Measurements from ENCODE around the gene PDE6G.
"Not testable (repeated sequence)": the region's sequence is repeated elsewhere in the genome, so short reads cannot be mapped to it uniquely, and the experiment has no call there.

Gene PDE6G

DNA sequence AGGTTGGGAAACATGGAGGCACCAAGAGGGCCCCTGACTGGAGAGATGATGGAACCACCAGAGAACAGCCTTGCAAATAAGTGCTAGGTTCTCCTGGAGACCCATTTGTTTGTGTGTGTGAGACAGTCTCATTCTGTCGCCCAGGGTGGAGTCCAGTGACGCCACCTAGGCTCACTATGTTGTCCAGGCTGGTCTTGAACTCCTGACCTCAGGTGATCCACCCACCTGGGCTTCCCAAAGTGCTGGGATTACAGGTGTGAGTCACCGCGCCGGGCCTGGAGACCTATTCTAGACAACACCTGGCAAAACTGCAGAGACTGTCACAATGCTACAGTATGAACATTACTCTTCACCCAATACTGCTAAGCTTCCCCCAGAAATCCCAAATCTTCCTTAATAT is 20.9 kb downstream of the PDE6G start:
- DNase-seq (ENCODE audit: low spot score): no peak

DNA sequence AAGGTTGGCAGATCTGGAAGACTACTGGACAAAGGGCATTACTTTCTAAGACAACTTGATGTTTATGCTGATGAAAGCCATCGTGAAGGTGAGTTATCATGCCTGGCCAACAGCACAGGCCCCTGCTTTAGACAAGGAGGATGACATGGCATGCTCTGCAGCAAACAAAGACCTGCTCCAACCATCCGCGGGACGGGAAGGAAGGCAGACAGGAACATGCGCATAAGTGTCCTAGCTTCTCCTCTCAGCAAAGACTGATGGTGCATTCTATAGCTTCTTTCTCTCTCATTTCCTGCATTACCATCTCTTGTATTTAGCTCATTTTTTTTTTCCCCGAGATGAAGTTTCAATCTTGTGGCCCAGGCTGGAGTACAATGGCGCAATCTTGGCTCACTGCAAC is 24.9 kb downstream of the PDE6G start:
- DNase-seq (ENCODE audit: low spot score): no peak

DNA sequence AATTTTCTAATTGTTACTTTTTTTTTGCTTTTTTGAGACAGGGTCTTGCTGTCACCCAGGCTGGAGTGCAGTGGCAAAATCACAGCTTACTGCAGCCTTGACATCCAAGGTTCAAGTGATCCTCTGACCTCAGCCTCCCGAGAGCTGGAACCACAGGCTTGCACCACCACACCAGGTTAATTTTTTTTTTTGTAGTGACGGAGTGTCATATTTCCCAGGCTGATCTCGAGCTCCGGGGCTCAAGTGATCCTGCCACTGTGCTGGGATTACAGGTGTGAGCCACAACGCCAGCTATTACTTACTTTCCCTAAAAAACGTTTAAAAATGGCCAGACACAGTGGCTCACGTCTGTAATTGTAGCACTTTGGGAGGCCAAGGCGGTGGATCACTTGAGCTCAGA is 26.1 kb downstream of the PDE6G start:
- no peak for DNase-seq (ENCODE audit: low spot score)

DNA sequence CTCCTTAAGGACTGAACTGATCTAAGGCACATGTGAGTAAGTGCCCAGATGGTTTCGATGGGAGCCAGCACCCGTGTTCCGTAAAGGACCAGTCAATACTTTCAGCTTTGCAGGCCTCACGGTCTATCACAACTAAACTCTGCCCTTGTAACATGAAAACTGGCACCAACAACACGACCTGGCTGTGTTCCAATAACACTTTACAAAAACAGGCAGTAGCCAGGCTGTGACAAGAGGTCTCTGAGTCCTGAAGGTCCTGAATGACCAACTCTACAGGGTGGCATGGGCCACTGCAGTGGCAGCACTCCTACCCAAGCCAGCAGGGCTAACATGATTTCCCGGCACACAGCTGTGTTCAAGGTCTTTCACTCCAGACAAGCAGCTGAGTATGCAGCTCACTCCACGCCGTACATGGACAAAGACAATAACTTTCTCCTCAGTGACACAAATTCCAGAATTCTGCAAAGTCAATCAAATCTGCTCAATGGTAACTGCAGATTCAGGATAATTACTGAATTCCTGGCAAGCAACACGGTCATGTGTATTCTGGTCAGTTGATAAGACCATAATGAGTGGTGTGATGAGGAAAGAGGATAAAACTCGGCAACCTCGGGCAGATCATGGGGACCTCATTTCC is 34.7 kb downstream of the PDE6G start:
- DNase-seq (ENCODE audit: low spot score): no peak

DNA sequence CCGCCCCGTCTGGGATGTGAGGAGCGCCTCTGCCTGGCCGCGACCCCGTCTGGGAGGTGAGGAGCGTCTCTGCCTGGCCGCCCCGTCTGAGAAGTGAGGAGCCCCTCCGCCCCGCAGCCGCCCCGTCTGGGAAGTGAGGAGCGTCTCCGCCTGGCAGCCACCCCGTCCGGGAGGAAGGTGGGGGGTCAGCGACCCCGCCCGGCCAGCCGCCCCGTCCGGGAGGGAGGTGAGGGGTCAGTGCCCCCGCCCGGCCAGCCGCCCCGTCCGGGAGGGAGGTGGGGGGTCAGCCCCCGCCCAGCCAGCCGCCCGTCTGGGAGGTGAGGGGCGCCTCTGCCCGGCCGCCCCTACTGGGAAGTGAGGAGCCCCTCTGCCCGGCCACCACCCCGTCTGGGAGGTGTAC is 38.0 kb downstream of the PDE6G start:
- not testable (repeated sequence) for DNase-seq (ENCODE audit: low spot score)

DNA sequence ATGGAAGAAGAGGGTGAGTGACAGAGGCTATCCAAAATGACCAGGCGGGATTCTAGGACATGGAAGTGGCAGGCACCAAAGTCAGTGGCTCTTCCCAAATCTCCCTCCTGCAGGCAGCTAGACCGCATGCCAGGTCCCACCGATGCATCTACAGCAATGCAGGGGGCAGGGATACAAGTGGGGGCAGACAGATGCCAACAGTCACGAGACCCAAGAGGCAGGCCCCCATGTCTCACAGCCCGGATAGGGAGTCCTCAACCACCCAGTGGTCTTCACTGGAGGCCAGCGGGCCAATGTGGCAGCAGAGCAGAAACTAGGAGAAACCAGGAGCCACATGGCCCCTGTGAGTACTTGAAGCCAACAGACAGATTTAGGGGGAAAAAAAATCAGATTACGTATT is 39.5 kb downstream of the PDE6G start:
- no peak for DNase-seq (ENCODE audit: low spot score)

DNA sequence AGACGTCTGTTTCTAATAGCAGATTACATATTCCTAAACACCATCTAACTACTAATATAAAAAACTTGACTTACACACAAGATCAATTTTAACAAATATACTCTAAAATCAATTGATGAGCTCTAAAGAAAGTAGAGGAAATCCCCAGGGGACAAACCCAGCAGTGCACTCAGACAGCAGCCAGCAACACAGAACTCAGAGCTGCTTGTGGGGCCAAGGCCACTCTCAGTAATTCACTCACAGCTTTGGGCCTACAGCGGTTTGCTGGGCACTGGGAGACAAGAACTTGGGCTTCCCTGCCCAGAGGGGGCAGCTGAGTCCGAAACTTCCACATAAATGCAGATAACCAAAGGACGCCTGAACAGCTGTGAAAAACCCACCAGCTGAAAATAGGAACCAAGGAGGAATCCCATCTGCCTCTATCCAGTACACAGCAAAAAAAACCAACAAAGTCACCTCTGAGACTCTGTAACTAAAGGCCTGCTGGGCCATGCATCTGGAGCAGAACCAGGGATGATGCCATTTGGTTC is 40.9 kb downstream of the PDE6G start:
- DNase-seq (ENCODE audit: low spot score): no peak

DNA sequence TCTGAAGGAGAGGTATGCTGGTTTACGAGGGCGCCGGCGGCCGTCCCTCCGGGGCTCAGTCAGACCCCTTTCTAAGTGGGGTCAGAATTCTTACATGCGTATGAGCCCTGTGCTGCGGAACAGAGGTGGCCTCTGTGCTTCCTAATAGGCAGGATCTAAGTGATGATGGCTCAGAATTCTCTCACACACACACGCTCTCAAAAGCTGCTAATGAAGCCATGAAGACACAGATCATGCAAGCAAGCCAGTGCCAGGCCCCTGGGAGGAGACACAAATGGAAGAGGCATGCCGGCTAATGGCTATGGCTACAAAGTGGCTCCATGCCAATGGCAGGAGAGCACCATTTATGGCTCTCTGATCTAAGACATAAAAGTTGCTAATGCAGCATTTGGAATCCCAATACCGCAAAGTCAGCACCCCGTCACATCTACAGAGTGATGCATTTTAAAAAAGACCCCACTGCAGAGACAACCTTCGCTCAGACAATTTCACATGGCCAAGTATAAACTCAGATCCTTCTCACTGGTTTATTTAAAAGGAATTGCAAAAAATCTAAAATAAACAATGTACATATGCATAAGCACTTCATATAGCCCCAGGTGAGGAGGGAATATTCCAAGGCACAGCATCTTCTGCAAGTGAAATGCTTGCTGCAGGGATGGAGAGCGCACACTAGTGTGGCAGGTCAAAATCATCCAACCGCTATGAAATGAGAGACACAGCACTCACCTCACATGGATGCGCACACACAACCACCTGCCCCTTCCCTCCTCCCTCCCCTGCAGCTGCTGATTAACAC is 44.0 kb downstream of the PDE6G start:
- no peak for DNase-seq (ENCODE audit: low spot score)

DNA sequence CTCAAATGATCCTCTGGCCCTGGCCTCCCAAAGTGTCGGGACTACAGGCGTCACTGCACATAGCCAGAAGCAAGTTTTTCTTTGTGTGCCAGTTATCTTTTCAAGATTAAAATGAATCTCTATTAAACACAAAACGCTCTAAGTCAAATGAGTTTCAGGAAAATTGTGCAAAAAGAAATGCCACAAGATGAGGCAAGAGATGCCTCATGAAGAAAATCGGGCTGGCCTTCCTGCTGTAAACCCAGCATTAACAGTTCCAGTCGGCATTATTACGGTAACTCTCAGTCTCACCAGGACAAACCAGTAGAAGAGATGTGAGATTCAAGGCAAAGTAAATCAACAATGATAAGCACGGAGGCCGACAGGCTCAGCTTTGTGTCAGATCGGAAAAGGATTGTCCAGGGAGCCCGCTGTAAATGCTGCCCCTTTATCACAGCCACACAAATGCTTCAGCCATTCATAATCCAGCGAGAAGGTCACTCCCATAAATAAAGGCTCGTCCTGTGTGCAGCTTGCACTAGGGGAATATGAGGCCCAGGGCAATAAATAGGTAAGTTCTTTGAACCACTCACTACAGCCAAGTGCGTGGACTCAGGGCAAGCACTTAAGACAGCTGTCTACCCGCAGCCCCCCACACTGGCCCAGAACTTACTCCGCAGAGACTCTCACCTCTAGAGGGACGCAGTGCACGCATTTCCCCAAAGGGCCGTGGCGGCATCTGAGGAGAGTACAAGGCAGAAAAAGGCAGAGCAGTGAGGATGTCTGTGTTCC is 46.6 kb downstream of the PDE6G start:
- no peak for DNase-seq (ENCODE audit: low spot score)

DNA sequence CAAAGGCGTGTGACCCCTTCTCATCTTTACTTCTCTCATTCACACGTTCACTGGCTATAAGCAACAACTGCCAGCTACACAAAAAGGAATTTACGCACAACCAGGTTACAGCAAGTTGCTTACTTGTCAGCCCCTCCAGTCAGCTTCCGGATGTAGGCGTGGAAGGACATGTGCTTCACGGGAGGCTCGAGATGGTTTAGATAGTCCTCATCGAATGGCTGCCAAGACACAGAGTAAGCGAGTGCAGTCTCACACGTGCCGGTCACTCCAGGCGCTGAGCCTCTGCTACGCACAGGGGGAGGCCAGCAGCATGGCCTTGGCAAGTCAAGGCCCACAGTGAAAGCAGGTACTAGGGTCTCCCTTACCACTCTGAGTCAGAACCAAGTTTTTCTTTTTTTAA is 47.7 kb downstream of the PDE6G start:
- no peak for DNase-seq (ENCODE audit: low spot score)

DNA sequence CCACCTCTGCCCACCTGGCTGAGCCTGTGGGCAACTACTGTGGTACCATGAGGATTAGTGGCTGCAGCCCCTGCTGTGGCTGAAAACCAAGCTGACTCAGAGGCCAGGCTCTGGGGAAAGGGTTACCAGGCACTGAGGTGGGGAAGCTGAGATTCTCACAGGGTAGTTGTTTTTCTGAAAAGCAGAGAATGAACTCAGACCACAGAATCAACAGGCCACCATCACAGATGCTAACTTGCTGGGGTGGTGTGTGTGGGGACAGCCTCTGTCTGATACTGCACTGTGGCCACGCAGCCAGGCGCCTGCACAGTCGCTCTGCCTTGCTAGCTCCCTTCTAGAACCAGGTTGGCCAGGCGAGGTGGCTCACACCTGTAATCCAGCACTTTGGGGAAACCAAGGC is 48.3 kb downstream of the PDE6G start:
- DNase-seq (ENCODE audit: low spot score): no peak

DNA sequence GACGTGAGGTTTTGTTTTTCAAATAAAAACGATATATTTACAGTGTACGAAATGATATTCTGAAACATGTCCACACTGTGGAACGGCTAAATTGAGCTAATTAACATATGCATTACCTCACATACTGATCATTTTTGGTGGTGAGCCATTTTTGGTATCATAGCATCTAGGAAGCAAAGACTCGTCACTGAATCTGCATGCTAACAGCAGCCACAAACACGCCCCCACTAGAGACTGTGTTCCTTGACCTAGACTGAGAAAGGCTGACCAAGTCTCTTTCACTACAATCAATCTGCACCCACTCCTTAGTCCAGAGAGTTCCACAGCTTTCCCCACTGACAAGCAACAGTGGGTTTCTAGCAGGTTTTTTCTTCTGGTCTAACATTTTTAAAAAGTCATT is 48.9 kb downstream of the PDE6G start:
- no peak for DNase-seq (ENCODE audit: low spot score)

DNA sequence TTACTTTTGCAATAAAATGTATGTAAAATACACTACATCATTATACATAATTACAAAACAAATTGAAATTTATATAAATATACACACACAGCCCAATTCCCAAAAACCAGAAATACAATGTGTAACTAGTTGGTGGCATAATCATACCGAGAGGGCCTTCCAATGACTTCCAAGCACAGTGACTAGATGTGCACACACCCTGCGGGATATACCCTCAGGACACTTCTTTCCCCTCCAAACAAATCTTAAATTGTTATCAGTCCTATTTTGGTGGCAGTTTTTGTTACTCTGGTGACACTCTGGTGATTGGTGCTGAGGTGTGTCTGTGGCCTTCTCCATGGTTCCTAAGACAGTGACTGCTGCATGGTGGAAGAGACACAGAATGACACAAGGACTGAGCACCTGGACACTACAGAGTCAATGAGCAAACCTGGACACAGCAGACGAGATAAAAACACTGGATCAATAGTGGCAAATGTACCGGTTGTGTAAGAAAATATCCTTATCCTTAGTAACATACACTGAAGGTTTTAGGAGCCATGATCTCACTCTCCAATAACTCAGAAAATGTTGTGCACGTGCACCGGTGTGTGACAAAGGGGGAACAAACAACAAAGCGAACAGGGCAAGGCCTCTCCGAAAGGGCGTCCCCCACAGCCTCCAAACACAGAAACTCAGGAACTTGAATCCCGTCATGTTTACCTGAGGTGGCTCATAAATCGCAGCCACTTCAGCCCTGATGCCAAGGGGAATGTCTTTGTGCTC is 52.3 kb downstream of the PDE6G start:
- DNase-seq (ENCODE audit: low spot score): no peak

DNA sequence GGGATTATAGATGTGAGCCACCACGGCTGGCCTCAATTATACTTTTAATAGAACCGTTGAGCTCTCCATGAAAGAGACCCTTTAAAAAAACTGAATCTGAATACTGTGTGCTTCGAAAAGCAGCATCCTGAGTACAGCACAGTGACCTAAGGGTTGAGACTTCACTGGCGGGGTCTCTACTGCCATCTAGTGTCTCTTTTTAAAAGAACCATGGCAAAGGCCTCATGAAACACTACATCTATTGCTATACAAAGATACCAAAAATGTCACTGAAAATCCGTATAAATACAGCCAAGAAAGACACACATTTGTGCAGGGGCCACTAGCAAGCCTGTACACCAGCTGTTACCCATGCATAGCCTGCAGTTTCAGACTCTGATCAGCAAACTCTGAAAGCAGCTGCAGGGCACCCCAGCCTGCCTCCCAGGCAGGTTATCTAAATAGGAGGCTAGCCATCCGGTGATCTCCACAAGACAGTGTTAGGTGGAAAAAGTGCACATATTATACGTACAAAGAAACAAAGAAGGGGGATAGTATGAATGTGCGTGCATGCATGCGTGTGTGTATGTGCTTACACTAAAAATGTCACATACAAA is 54.7 kb downstream of the PDE6G start:
- DNase-seq (ENCODE audit: low spot score): peak; percentile 39
